Activated CD8-positive, alpha-beta memory T cell treated with anti-CD3 and anti-CD28 coated beads for 36 hours (primary cell): ENCODE measurements around the gene ZNF804A. TPM values are rescaled to one million over a fixed set of nuclear protein-coding genes. Genes with fewer than 3 reads are reported as not detected.

Source experiments
- CTCF ChIA-PET: fragments of 350-600 bp; sonication (Branson Sonifier 250); formaldehyde crosslinking; loops from one replicate; lab custom pipeline; 2021; ENCODE audit warnings: antibody characterized with exemption; lab: Charles Lee
- POLR2A ChIA-PET: fragments of 350-600 bp; sonication (Branson Sonifier 250); formaldehyde crosslinking; loops from one replicate; lab custom pipeline; 2021; ENCODE audit warnings: antibody characterized with exemption; lab: Charles Lee
- total RNA-seq, 2 experiments: library from RNA; stranded (reverse); gene quantifications; one replicate each; pipeline ENCODE4 v1.2.3, GENCODE V29; 2021

ZNF804A gene
- not detected for total RNA-seq

GRCh38 chr2:184598316-184599053 lies at the start of gene ZNF804A:
ZNF804A (plus strand) TSS chr2:184598529; CDS start chr2:184598960, 431 bp downstream.
- POLR2A ChIA-PET = no interaction called here
- CTCF ChIA-PET = no interaction called here

- CTCF ChIA-PET = no interaction called here
- POLR2A ChIA-PET = no interaction called here
These were observed 49.2 kb upstream of the ZNF804A start for GRCh38 chr2:184549153-184549552.

DNA sequence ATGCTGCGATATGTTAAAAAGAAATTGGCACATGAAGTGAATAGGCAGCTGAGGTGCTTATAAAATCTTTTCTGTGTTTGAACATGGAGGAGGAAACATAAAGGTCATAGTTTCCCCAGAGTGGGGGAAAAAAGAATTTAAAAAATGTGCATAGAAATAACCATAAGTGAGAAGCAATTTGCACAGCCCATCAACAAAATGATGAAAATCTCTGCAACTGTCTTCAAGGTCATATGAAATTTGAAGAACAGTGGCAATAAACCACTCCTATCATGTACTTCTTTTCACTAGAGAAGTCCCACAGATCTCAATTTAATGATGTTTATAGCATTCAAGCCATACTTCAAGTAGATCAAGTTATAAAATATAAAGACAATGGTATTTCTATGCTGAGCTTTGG lies 46.7 kb upstream of the ZNF804A start:
- POLR2A ChIA-PET = no interaction called here
- CTCF ChIA-PET = no interaction called here

DNA sequence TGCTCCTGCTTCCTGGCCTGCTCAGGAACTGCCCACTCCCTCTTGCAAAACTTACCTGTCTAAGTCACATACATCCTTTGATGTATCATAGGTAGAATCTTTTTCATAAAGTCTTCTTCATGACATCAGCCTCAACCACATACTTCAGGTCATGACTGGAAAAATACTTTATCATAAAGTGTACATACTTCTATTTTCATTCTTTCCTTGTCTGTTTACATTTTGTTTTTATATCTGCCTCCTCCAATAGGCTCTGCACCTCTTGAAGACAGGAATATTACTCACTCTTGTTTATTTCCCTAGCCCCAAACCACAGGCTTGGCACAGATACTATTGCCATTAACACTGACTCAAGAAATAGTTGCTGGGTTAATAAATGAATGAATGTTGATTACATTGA lies 43.6 kb upstream of the ZNF804A start:
- CTCF ChIA-PET = no interaction called here
- POLR2A ChIA-PET = no interaction called here

DNA sequence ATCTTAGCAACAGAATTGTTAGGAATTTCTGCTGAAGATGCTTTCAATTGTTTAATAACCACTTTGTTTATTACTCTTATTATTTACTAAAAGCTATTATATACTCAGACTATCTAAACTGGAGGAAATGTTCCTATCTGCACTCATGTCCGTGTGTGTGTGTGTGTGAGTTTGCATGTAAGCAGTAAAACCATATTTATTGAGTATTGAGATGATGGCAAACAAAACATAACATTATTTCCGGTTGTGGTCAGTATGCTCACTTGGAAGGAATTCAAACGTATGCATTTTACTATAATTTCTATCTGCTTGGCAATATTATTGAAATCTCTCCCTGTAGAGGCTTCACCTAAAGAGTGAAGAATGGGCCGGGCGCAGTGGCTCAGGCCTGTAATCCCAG lies 43.0 kb upstream of the ZNF804A start:
- ChIA-PET CTCF (no interaction called here), POLR2A (no interaction called here)

- ChIA-PET POLR2A (no interaction called here), CTCF (no interaction called here)
These were observed 41.7 kb upstream of the ZNF804A start for GRCh38 chr2:184556639-184557038.

- CTCF ChIA-PET = no interaction called here
- POLR2A ChIA-PET = no interaction called here
These were observed 39.4 kb upstream of the ZNF804A start for GRCh38 chr2:184558713-184559464.

- POLR2A ChIA-PET = no interaction called here
- CTCF ChIA-PET = no interaction called here
These were observed 37.7 kb upstream of the ZNF804A start for GRCh38 chr2:184560603-184561002.

DNA sequence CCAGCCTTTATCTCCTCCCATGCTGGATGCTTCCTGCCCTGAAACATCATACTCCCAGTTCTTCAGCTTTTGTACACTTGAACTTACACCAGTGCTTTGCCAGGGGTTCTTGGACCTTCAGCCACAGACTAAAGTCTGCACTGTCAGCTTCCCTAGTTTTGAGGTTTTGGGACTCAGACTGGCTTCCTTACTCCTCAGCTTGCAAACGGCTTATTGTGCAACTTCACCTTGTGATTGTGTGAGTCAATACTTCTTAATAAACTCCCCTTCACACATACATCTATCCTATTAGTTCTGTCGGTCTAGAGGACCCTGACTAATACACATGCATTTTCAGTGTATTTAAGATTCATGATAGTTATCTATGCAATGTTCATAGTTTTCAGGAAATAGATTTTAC lies 35.8 kb upstream of the ZNF804A start:
- ChIA-PET POLR2A (no interaction called here), CTCF (no interaction called here)

DNA sequence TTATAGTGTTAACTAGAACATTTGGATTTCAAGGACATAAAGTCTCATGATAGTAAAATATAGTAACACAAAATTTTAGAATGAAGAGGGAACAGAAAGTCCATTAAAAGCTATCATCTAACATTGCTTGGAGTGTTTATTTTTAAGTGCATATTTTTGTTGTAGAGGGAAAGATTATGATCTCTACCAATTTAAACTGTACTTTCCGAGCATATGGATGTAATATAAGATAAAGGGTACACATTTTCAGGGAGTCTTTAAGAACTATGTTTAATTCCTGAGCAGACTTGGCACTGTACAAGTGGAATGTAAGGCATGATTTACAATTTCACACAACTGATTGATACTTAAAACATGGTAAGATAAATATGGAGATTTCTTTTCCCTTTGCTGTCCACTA lies 34.2 kb upstream of the ZNF804A start:
- ChIA-PET CTCF (no interaction called here), POLR2A (no interaction called here)

DNA sequence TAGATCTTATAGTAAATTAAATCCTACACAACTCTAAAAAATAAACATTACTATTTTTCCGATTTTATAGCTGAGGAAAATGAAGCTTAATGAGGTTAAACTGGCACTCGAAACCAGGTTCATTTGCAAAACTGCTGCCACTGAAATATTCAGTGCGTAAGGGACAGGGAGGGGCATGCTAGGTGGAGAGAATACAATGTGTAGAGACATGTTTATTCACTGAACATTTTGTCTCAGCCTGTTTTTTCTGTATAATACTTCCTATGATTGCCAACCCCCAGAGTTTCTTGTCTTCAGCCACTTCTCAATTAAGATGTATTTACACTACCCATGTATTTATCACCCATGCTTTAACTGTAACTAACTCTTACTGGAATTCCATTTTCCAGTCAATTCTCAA lies 31.6 kb upstream of the ZNF804A start:
- POLR2A ChIA-PET = no interaction called here
- CTCF ChIA-PET = no interaction called here

- ChIA-PET CTCF (no interaction called here), POLR2A (no interaction called here)
These were observed 21.3 kb upstream of the ZNF804A start for GRCh38 chr2:184577056-184577455.

- ChIA-PET CTCF (no interaction called here), POLR2A (no interaction called here)
These were observed 20.6 kb upstream of the ZNF804A start for GRCh38 chr2:184577743-184578142.

DNA sequence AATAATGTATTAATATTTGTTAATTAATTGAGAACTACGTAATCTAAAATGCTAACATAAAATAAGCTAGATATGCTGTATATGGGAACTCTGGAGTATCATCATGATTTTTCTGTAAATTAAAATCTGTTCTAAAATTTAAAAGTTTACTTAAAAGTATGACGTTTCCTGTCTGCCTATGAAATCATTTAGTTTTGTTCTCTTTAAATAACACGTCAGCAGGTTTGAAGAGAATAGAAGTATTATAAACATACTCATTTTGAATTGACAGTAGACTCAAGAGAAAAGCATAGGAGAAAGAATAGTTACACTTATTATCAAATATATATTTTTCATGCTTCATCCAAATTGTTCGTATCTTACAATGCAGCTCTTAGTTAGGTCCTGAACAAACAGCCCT lies 19.1 kb upstream of the ZNF804A start:
- CTCF ChIA-PET = no interaction called here
- POLR2A ChIA-PET = no interaction called here

- CTCF ChIA-PET = no interaction called here
- POLR2A ChIA-PET = no interaction called here
These were observed 16.9 kb upstream of the ZNF804A start for GRCh38 chr2:184581391-184581790.

DNA sequence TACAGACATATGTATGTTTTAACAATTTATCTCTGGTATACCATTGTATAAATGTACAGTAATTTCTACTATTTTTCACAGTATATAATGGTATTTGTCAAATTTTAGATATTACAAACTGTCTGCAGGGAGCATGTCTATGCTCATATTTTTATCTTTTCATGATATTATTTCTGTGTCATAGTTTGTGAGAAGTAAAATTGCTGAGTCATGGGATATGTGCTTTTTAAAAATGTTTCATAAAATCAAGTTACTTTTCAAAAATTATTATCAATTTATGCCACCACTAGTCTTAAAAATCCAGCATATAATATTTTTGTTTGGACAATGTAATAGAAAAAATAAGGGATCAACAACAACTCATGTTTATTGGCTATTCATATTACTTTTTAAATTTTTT lies 9.1 kb upstream of the ZNF804A start:
- CTCF ChIA-PET = no interaction called here

DNA sequence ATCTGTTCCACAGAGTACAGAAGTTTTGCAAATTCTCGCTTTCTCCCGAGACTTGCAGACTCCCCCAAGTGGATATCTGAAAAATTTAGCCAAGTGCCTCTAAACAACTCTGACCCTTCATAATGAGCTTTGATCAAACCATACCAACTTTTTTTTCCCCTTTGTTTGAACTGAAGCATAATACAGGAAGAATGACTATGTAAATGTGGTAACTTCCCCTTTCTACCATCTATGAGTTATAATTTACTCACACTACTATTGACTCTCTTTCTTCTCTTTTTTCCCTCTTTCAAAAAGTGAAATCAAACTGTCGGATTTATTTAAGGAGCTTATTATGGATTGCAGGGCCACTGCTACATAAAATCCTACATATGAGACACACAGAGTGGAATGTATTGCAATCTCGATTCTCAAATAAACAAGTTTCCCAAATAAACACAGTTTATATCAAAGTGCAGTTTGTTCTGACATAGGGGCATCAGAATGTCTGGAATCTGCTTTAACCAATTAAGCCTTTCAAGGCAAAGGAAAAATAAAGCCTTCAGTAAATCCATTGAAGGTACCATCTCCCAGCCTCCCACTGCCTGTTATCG lies 1.4 kb upstream of the ZNF804A start:
- ChIA-PET CTCF (interaction anchor here (0.6 kb wide), 1 partner anchor 259 kb away, joined by 3 read pairs; no protein-coding TSS in a partner anchor), POLR2A (no interaction called here)

More for the DNA sequence above, 9.1 kb upstream of the ZNF804A start:
- POLR2A ChIA-PET = no interaction called here

DNA sequence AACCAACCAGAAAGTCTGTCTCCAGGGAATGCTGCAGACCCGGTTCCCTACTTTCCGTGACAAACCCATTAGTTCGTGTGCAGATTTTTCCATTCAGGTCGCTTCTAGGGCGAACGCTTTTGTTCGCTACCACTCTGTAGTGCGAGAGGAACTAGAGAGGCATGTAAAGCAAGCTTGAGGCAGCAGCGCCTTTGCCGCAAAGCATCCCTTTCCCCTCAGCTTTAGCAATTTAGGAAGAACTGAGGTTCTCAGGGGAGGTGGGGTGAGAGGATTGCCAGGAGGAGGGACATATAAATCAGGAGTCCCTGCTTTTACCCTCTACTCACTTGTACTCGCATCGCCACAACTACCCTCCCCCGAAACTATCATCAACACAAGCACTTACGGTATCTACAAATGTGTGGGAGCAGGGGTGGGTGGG lies 748 bp upstream of the ZNF804A start:
- POLR2A ChIA-PET = no interaction called here

DNA sequence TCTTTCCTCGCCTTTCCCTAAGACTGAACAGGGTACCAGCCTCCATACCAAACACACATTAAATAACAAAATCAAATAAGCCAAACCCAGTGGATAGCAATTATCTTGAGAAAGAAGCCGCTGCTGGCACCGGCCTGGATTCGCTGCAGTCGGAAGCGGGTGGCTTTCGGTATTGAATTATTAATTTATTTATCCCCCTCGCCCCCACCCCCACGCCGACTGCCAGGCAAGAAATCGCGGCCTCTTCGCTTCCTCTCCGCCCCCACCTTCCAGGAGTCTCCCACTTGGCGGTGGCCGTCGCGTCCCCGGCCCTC lies 370 bp upstream of the ZNF804A start:
- ChIA-PET POLR2A (no interaction called here), CTCF (no interaction called here)

More for the DNA sequence above, 748 bp upstream of the ZNF804A start:
- CTCF ChIA-PET = interaction anchor here (0.6 kb wide), 1 partner anchor 259 kb away, joined by 3 read pairs; no protein-coding TSS in a partner anchor

DNA sequence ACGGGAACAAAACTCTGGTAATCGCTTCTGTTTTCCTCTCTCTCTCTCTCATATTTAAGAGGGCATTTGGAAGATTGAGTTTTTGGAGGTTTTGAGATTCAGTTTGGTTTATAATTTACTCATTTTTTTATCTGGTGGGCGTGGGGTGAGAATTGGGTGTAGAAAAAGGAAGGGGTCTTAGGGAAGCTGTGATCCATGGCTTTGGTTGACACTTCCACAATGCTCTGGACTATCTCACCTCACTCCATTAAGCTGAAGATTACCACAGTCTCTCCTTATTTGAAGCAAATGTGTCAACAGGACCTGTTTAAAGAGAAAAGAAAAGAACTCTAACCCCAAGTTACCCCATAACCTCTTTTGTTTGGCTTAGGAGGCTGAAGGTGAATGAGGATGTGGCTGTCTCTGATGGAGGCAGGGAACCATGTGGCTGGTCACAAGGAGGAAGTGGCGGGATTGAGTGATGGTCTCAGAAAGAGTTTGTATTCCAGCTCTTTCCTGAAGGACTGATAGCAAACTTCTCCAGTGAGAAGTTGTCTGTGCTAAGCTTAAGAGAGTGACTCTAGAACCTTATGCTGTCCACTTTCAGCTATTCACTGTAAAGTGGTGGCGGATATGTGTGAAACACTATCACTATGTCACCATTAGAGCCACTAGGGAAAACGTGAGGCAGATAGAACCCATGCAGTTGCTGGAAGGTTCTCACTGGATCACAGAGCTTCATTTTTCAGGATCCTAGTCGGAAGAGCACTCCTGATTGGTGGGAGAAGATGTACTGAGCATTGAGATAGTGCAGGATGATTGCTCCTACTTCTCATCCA lies 934 bp downstream of the ZNF804A start:
- POLR2A ChIA-PET = no interaction called here

More for the DNA sequence above, 934 bp downstream of the ZNF804A start:
- CTCF ChIA-PET = no interaction called here
